ENCODE measurements around the gene FN3K. TPM values are rescaled to one million over a fixed set of nuclear protein-coding genes. Genes with fewer than 3 reads are reported as not detected.

Gene FN3K
- total RNA-seq, 2 donors from 2014 or later, result 46.9 to 69.5 TPM

- Histone ChIP-seq H3K36me3 (no peaks in the 10 kb centered on the region), H3K9me3 (no peaks in the 10 kb centered on the region), H3K27ac (peak within 1 kb of the TSS; percentile 59), H3K4me3 (peak within 1 kb of the TSS; percentile 87), H3K4me1 (no peaks in the 10 kb centered on the region), H3K9ac (ENCODE audit: low read depth in 2 of 2, low read length in 2 of 2) (peak within 1 kb of the TSS; percentile 68 to 84), H3K27me3 (no peaks in the 10 kb centered on the region)
- peak; percentile 90 for DNase-seq
- intact Hi-C loops (cut with DNase I), result no loop called here
- no peak for TF ChIP-seq CTCF (IDR thresholded peaks at IDR 0.05)
Observed at GRCh38 chr17:82716203-82717010, 19.0 kb upstream of the FN3K start, which contains the start of gene FN3KRP. TSS of gene FN3KRP (plus strand) at chr17:82716706. CDS start at chr17:82716756, 50 bp downstream.

DNA sequence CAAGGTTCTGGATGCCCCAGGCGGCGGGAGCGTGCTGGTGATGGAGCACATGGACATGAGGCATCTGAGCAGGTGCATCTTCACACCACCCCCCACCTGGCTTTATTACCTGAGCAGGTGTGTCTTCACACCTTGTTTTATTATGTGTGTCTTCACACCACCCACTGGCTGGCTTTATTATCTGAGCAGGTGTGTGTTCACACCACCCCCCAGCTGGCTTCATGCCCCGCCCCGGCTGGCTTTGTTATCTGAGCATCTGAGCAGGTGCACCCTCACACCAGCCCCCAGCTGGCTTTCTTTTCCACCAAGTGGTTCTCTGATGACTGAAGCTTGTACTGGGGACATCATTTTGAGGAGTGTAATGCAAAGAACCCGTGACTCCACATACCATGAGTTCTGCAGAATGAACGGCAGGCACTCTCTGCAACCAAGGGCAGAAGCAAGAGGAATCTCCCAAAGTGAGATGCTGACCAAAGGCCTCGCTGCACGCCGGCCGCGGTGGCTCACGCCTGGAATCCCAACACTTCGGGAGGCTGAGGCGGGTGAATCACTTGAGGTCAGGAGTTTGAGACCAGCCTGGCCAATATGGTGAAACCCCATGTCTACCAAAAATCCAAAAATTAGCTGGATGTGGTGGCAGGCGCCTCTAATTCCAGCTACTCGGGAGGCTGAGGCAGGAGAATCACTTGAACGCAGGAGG lies 16.3 kb upstream of the FN3K start:
- intact Hi-C loops (cut with DNase I), result no loop called here
- Histone ChIP-seq H3K9me3 (no peaks in the 10 kb centered on the region), H3K27ac (no peak overlapping the region), H3K9ac (ENCODE audit: low read depth in 2 of 2, low read length in 2 of 2) (no peak overlapping the region), H3K36me3 (no peaks in the 10 kb centered on the region), H3K27me3 (no peaks in the 10 kb centered on the region), H3K4me1 (no peaks in the 10 kb centered on the region), H3K4me3 (no peak overlapping the region)
- no peak for TF ChIP-seq CTCF (IDR thresholded peaks at IDR 0.05)
- no peak for DNase-seq

DNA sequence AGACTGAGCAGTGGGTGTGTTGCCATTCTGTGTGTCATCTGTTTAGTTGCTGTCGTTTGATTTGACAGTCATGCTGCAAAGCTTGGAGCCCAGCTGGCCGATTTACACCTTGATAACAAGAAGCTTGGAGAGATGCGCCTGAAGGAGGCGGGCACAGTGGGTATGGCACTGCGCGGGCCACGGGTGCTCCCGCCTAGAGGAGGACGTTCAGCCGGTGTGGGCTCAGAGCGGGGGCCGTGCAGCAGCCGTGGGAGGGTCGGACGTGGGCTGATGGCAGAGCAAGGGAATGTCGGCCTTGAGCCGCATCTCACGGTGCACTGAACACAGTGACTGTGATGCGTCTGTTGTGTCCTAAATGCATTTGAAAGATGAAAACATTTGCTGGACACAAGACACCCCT lies 15.2 kb upstream of the FN3K start:
- H3K4me1 ChIP-seq, result no peaks in the 10 kb centered on the region
- intact Hi-C loops (cut with DNase I), result no loop called here
- H3K27me3 ChIP-seq, result no peaks in the 10 kb centered on the region
- no peak for DNase-seq
- no peak overlapping the region for H3K27ac ChIP-seq
- no peak overlapping the region for H3K9ac ChIP-seq (ENCODE audit: low read depth in 2 of 2, low read length in 2 of 2)
- no peaks in the 10 kb centered on the region for H3K36me3 ChIP-seq
- no peak for TF ChIP-seq CTCF (IDR thresholded peaks at IDR 0.05)
- no peak overlapping the region for H3K4me3 ChIP-seq
- H3K9me3 ChIP-seq, result no peaks in the 10 kb centered on the region

- intact Hi-C loops (cut with DNase I), result no loop called here
- Histone ChIP-seq H3K9me3 (no peaks in the 10 kb centered on the region), H3K4me1 (no peaks in the 10 kb centered on the region), H3K27ac (no peak overlapping the region), H3K27me3 (no peaks in the 10 kb centered on the region), H3K36me3 (no peaks in the 10 kb centered on the region), H3K4me3 (no peak overlapping the region), H3K9ac (ENCODE audit: low read depth in 2 of 2, low read length in 2 of 2) (no peak overlapping the region)
- TF ChIP-seq CTCF (IDR thresholded peaks at IDR 0.05), result no peak
- no peak for DNase-seq
Observed at GRCh38 chr17:82722341-82723013, 12.9 kb upstream of the FN3K start.

DNA sequence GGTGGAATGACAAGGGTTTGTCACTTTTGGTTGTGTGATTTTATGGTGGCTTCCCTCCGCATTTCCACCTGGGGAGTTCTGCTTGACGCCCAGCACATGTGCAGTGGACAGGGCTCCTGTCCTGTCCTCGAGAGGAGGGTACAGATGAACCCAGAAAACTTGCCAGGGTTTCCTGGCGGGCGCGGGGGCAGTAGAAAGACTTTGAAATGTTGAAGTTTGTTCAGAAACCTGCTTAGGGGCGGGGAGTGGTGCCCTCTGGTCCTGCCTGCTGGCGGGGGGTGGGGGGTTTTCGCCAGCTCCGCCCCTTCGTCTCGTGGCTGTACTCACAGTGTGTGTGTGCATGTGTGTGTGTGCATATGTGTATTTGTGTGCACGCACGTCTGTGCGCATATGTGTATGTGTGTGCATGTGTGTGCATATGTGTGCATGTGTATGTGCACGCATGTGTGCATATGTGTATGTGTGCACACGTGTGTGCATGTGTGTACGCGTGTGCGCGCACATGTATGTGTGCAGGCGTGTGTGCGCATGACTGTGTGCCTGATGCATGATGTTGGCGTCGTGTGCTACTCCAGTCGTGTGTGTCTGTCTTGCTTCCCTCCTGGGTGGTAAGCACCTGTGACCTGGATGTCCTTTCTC lies 12.1 kb upstream of the FN3K start:
- TF ChIP-seq CTCF (IDR thresholded peaks at IDR 0.05), result no peak
- Histone ChIP-seq H3K4me1 (no peaks in the 10 kb centered on the region), H3K27ac (no peak overlapping the region), H3K9me3 (no peaks in the 10 kb centered on the region), H3K36me3 (no peaks in the 10 kb centered on the region), H3K4me3 (no peak overlapping the region), H3K9ac (ENCODE audit: low read depth in 2 of 2, low read length in 2 of 2) (no peak overlapping the region), H3K27me3 (no peaks in the 10 kb centered on the region)
- DNase-seq, result no peak
- intact Hi-C loops (cut with DNase I), result no loop called here

Measured in colonic mucosa (tissue), 4 donors.